WI38 (cell line): Measurements from ENCODE around the gene ATG4D.
"Not testable (repeated sequence)": the region's sequence is repeated elsewhere in the genome, so short reads cannot be mapped to it uniquely, and the experiment has no call there.

Experiments used
- H3K4me3 ChIP-seq: 2 replicates; pipeline ENCODE4 v1.5.1; 2011; ENCODE audit warnings: low read depth, mild to moderate bottlenecking, control low read depth, low read length
- CTCF ChIP-seq: IDR thresholded peaks from 2 replicates; pipeline ENCODE4 v1.5.1; 2012; ENCODE audit warnings: low read depth, mild to moderate bottlenecking, control low read depth, low read length

Gene ATG4D

GRCh38 chr19:10568062-10568825 is 24.5 kb downstream of the ATG4D start:
- H3K4me3 ChIP-seq: peak overlapping the region; percentile 78
- TF ChIP-seq CTCF: no peak

GRCh38 chr19:10568826-10569651 is 25.3 kb downstream of the ATG4D start, which contains the start of gene CDKN2D:
Gene CDKN2D (minus strand): TSS chr19:10568979. CDS start chr19:10568653, 326 bp downstream.
- H3K4me3 ChIP-seq: peak within 1 kb of the TSS; percentile 78
- no peak for TF ChIP-seq CTCF

- not testable (repeated sequence) for H3K4me3 ChIP-seq
Observed at GRCh38 chr19:10573793-10574192, 30.1 kb downstream of the ATG4D start.

GRCh38 chr19:10574462-10574861 is 30.8 kb downstream of the ATG4D start:
- no peak overlapping the region for H3K4me3 ChIP-seq
- no peak for TF ChIP-seq CTCF

GRCh38 chr19:10575011-10575716 is 31.5 kb downstream of the ATG4D start:
- no peak for TF ChIP-seq CTCF
- H3K4me3 ChIP-seq: no peak overlapping the region

- H3K4me3 ChIP-seq: no peak overlapping the region
- no peak for TF ChIP-seq CTCF
Observed at GRCh38 chr19:10577951-10578350, 34.2 kb downstream of the ATG4D start.

- H3K4me3 ChIP-seq: no peak overlapping the region
Observed at GRCh38 chr19:10580979-10581631, 37.4 kb downstream of the ATG4D start.

More at GRCh38 chr19:10580979-10581631, 37.4 kb downstream of the ATG4D start:
- peak; percentile 100 for TF ChIP-seq CTCF
